ENCODE results near the gene GPR183.

GPR183 gene

DNA sequence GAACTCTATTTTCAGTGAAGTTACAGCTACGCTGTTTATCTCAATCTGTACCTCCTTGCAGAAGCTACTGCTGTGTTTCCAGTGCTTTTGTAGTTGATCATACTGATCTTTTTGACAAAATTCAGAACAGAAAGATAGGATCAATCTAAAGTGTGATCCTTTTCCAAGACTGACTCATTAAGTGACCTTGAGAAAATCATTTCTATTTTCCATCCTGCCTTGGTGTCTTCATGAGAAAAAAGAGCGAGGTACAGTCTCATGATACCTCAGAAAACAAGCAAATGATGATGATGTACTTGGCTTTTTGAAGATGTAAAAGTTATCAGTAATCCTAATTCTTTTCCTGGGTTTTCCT, 46.0 kb upstream of the GPR183 start:
- TF ChIP-seq, protein P1, sequence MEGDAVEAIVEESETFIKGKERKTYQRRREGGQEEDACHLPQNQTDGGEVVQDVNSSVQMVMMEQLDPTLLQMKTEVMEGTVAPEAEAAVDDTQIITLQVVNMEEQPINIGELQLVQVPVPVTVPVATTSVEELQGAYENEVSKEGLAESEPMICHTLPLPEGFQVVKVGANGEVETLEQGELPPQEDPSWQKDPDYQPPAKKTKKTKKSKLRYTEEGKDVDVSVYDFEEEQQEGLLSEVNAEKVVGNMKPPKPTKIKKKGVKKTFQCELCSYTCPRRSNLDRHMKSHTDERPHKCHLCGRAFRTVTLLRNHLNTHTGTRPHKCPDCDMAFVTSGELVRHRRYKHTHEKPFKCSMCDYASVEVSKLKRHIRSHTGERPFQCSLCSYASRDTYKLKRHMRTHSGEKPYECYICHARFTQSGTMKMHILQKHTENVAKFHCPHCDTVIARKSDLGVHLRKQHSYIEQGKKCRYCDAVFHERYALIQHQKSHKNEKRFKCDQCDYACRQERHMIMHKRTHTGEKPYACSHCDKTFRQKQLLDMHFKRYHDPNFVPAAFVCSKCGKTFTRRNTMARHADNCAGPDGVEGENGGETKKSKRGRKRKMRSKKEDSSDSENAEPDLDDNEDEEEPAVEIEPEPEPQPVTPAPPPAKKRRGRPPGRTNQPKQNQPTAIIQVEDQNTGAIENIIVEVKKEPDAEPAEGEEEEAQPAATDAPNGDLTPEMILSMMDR (conservative IDR thresholded peaks at IDR 0.05; ENCODE audit: control insufficient read depth, insufficient read depth, low read depth, low read length): no peak
- no peak for DNase-seq (ENCODE audit: low read depth)
- H3K4me3 ChIP-seq (ENCODE audit: control insufficient read depth, low read depth, low read length): no peak overlapping the region

DNA sequence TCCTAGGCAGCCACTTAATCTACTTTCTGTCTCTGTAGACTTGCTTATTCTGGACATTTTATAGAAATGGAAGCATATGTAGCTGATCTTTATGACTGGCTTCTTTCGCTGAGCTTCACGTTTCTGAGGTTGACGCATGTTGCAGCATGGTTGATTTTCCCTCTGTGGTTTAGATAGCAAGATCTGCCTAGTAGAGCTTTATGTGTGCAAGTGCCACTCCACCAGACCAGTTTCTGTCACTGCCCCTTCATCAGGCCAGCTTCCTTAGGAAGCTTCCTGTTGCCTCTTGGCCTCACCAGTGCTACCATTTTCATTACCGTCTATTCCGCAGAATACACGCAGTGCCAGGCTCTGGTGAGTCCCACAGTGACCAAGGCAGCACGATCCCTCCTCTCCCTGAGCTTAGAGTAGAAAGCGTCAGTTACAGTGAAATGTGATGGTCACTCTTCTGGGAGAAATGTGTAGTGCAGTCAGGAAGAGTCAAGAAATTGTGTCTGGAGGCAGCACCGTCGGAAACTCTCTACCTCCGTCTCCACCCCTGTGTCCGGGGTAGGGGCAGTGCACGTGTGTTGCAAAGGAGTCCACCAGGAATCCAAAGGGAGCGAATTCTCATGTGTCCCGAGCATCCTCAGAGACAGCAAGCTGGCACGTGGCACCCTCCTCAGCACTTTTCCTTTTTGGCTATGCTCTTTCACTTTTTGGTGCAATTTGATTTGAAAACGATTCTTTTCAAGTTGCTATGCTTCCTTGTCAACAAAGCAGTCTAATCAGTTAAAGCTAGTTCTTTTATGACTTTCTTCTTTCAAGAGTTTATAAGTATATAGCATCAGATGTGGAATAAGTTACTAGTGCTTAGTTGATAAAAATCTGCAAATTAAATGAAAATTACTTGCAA, 45.4 kb upstream of the GPR183 start:
- no peak for DNase-seq (ENCODE audit: low read depth)
- no peak overlapping the region for H3K4me3 ChIP-seq (ENCODE audit: control insufficient read depth, low read depth, low read length)
- TF ChIP-seq, protein P1 (conservative IDR thresholded peaks at IDR 0.05; ENCODE audit: control insufficient read depth, insufficient read depth, low read depth, low read length): no peak

DNA sequence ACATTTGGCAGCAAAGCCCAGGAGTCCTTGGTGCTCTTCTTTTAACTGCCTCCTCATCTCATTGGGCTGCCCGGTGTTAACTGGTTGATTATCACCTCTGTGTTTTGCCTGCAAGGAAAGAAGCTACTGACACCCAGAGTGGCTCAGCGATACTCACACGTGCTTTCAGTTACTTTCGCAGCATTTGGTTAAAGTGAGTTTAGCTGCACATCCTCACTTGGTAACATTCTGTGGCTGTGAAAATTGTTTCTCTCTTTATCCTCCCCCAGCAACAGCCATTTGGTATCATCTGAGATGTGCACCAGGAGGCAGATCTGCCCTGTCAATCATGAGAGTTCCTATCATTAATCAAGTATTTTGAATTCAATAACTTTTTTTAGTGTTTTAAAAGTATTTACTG, 44.6 kb upstream of the GPR183 start:
- DNase-seq (ENCODE audit: low read depth): no peak
- H3K4me3 ChIP-seq (ENCODE audit: control insufficient read depth, low read depth, low read length): no peak overlapping the region
- TF ChIP-seq, protein P1 (conservative IDR thresholded peaks at IDR 0.05; ENCODE audit: control insufficient read depth, insufficient read depth, low read depth, low read length): no peak

DNA sequence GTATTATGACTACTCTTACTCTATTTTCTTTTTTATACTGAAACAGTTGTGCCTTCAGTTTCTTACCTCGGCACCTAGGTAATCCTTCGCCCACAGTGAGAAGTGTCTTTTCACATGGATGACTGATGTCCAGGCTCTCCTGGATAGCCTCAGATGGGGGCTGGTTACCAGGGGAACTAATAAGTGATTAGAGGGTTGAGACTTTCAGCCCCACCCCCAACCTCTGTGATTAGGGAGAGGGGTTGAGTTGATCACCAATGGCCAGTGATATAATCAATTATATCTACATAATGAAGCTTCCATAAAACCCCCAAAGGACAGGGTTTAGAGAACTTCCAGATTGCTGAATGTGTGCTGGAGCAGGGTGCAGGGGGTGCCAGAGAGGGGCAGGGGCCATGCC, 43.0 kb upstream of the GPR183 start:
- no peak for DNase-seq (ENCODE audit: low read depth)
- H3K4me3 ChIP-seq (ENCODE audit: control insufficient read depth, low read depth, low read length): no peak overlapping the region
- TF ChIP-seq, protein P1 (conservative IDR thresholded peaks at IDR 0.05; ENCODE audit: control insufficient read depth, insufficient read depth, low read depth, low read length): no peak

DNA sequence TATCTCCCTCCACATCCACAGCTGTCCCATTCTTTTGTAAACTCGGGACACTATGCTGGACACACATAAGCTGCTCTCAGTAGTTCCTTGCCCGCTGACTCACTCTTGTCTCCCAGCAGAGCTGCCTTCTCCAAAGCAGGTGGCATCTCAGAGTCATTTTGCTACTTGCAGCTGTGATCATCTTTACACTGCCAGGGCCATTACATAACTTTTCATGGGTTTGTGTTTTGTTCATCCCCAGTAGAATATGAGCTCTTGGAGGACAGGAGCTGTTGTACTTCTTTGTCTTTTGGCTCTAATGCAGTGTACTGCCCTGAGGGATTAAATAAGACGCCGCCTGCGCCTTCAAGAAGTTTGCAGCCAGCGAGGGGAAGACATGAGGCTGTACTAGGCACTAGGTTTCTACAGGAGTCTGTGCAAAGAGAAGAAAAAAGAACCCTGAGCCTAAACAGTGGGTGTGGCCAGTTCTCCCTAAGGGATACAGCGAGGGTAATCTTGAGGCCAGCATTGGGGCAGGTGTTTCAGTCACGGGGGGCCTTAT, 40.8 kb upstream of the GPR183 start:
- TF ChIP-seq, protein P1 (conservative IDR thresholded peaks at IDR 0.05; ENCODE audit: control insufficient read depth, insufficient read depth, low read depth, low read length): no peak
- no peak for DNase-seq (ENCODE audit: low read depth)
- H3K4me3 ChIP-seq (ENCODE audit: control insufficient read depth, low read depth, low read length): no peak overlapping the region

DNA sequence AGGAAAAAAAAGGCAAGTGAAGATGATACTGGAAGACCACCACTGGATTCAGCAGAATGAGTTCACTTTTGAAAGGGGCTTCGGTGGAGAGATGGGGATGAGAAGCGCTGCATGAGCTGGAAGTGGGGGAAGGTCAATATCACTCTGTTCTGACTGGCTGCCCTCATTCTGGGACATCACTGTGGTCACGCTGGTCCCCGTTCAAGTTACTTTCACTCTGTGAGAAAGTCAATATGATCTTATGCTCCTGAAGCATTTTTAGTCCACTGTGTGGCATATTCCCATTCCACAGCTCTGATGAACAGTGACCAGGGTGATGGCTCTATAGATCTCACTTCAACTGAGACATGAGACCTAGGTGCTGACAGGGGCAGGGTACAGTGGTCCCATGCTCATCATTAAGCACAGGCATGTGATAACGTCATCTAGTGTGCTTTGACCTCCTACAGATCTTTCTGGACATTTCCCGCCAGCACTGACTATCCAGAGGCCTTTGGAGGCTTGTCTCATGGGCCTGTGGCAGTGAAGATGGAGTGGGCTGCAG, 40.2 kb upstream of the GPR183 start:
- H3K4me3 ChIP-seq (ENCODE audit: control insufficient read depth, low read depth, low read length): no peak overlapping the region
- TF ChIP-seq, protein P1 (conservative IDR thresholded peaks at IDR 0.05; ENCODE audit: control insufficient read depth, insufficient read depth, low read depth, low read length): no peak
- DNase-seq (ENCODE audit: low read depth): no peak

Measured in fibroblast of mammary gland (primary cell).